Vagina (tissue), 2 donors: Measurements from ENCODE around the gene MYO3B. TPM values are rescaled to one million over a fixed set of nuclear protein-coding genes. Genes with fewer than 3 reads are reported as not detected.
A peak's percentile ranks its signal among the peaks of the same experiment; 100 is the strongest.
"Not testable (repeated sequence)": the region's sequence is repeated elsewhere in the genome, so short reads cannot be mapped to it uniquely, and the experiment has no call there.

Experiments
- DNase-seq, 2 donors: peaks; one replicate each; pipeline ENCODE4 v3.0.0-alpha.2; 2017; ENCODE audit errors: extremely low spot score in 2 of 2
- H3K27ac ChIP-seq: fragments of 200-600 bp; sonication (generic); one replicate; pipeline ENCODE4 v1.5.1; 2019
- H3K27me3 ChIP-seq: fragments of 200-600 bp; sonication (generic); one replicate; pipeline ENCODE4 v1.5.1; 2019
- H3K36me3 ChIP-seq, 2 donors: fragments of 200-600 bp; sonication (generic); one replicate each; pipeline ENCODE4 v1.5.1; 2017 to 2019
- H3K4me1 ChIP-seq: fragments of 200-600 bp; sonication (generic); one replicate; pipeline ENCODE4 v1.5.1; 2019
- H3K4me3 ChIP-seq, 2 donors: fragments of 200-600 bp; sonication (generic); 1 replicate in 1 of 2; 2 replicates in 1 of 2; pipeline ENCODE4 v1.5.1; 2016 to 2019
- H3K9me3 ChIP-seq: fragments of 200-600 bp; sonication (generic); one replicate; pipeline ENCODE4 v1.5.1; 2019
- POLR2A ChIP-seq, 2 donors: fragments of 450-650 bp; IDR thresholded peaks; one replicate each; pipeline ENCODE4 v1.6.1; 2017; ENCODE audit warnings: antibody characterized with exemption in 2 of 2, mild to moderate bottlenecking in 2 of 2, moderate library complexity in 2 of 2
- POLR2AphosphoS5 ChIP-seq, 2 donors: sonication (generic); formaldehyde crosslinking; IDR thresholded peaks; one replicate each; pipeline ENCODE4 v1.9.0; 2017; ENCODE audit warnings: antibody characterized with exemption in 2 of 2, mild to moderate bottlenecking in 2 of 2, low read depth in 1 of 2; ENCODE audit not compliant: insufficient read depth in 1 of 2
- intact Hi-C: fragments of 100-400 bp; cut with DNase I; formaldehyde crosslinking; loops from one replicate; pipeline ENCODE4 v1.15.1; 2023
- total RNA-seq: library from RNA; depleted of rRNA; stranded (reverse); fragments of >200 nt; gene quantifications from one replicate; pipeline ENCODE4 v1.2.3, GENCODE V29; 2016
- TF ChIP-seq, protein P1 (sequence below), 3 experiments: fragments of 450-650 bp in 2 of 3; fragments of 200-600 bp in 1 of 3; sonication (generic) in 1 of 3; IDR thresholded peaks; one replicate each; pipeline ENCODE4 v1.5.1; 2017 to 2019; ENCODE audit warnings: antibody characterized with exemption in 3 of 3, mild to moderate bottlenecking in 2 of 3, moderate library complexity in 2 of 3

MYO3B gene
- total RNA-seq, 1 donor from 2014 or later: 0.49 TPM

DNA sequence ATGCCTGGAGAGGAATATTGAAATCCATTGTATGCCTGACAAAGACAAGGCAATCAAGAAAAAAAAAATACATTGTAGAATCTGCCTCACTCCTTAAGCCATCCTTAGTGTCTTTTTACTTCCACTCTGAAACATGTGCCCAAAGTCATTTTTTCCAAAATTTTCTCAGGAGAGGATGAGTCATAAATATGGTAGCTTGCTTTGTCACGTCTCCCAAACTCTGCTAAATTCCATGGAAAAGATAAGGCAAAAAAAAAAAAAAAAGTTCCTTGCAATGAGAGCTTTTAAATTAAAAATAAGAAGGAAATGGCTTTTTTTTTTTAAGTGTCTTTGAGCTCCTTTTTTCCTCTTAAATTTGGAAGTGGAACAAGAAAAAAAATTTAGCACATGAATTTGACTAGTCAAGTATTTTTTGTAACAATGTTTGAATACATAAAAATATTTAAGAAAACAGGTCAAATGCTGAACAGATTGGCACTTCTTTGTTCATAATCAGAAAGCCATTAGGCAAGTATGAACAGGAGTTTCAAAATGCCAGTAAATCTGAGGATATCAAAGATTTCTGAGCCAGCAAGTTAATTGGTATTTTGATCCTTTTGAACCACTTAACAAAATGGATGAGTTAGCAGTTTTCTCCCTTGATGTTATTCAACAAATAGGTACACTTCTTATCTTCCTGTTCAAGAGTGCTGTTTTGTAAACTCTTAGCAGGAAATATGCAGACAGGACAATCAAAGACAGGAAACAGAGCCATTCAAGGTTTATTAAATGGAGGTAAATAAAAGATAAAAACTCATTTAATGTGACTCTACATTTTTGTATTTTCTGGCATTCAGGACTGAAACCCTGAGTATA lies 289.8 kb downstream of the MYO3B start:
- Histone ChIP-seq H3K27ac (no peak overlapping the region), H3K36me3 (no peaks in the 10 kb centered on the region), H3K4me3 (no peak overlapping the region), H3K4me1 (peaks cover 6% of the 10 kb centered on the region), H3K9me3 (no peaks in the 10 kb centered on the region), H3K27me3 (no peaks in the 10 kb centered on the region)
- TF ChIP-seq, protein P1, sequence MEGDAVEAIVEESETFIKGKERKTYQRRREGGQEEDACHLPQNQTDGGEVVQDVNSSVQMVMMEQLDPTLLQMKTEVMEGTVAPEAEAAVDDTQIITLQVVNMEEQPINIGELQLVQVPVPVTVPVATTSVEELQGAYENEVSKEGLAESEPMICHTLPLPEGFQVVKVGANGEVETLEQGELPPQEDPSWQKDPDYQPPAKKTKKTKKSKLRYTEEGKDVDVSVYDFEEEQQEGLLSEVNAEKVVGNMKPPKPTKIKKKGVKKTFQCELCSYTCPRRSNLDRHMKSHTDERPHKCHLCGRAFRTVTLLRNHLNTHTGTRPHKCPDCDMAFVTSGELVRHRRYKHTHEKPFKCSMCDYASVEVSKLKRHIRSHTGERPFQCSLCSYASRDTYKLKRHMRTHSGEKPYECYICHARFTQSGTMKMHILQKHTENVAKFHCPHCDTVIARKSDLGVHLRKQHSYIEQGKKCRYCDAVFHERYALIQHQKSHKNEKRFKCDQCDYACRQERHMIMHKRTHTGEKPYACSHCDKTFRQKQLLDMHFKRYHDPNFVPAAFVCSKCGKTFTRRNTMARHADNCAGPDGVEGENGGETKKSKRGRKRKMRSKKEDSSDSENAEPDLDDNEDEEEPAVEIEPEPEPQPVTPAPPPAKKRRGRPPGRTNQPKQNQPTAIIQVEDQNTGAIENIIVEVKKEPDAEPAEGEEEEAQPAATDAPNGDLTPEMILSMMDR (IDR thresholded peaks at IDR 0.05): no peak
- TF ChIP-seq POLR2AphosphoS5 (IDR thresholded peaks at IDR 0.05; ENCODE audit: insufficient read depth in 1 of 2, low read depth in 1 of 2): no peak
- TF ChIP-seq POLR2A (IDR thresholded peaks at IDR 0.05): no peak
- DNase-seq: no peak
- intact Hi-C loops: no loop called here

DNA sequence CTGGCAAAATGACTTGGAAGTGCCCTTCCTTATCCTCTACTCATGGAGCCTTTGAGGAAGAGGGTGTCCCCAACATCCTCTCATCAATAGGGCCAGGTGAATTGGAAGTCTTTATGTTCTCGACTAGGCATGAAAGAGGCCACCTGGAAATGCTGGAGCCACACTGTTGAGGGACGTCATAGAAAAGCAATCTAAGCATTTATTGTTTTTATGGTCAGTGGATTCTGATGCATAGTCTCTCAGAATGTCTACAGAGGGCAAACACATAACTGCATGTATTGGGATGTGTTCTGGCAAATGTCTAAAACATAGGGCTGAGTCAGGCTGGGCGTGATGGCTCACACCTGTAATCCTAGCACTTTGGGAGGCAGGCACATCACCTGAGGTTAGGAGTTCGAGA lies 290.6 kb downstream of the MYO3B start:
- Histone ChIP-seq H3K36me3 (no peaks in the 10 kb centered on the region), H3K27ac (no peak overlapping the region), H3K4me3 (no peak overlapping the region), H3K4me1 (peaks cover 6% of the 10 kb centered on the region), H3K9me3 (no peaks in the 10 kb centered on the region), H3K27me3 (no peaks in the 10 kb centered on the region)
- DNase-seq: peak in 1 of 2 donors; percentile 34
- intact Hi-C loops: no loop called here
- TF ChIP-seq POLR2A (IDR thresholded peaks at IDR 0.05) (no peak), POLR2AphosphoS5 (IDR thresholded peaks at IDR 0.05; ENCODE audit: insufficient read depth in 1 of 2, low read depth in 1 of 2) (no peak)
- TF ChIP-seq, protein P1 (IDR thresholded peaks at IDR 0.05): no peak

DNA sequence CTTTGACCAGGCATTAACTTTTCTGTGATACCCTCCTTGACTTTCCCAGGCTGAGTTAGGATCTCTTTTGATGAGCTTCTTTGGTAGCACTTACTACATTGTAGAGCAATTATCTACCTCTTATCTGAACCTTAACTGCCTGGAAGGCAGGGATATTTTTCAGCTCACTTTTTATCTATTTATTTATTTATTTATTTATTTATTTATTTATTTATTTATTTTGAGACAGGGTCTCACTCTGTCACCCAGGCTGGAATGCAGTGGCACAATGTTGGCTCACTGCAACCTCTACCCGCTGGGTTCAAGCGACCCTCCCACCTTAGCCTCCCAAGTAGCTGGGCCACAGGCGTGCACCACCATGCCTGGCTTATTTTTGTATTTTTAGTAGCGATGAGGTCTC lies 294.6 kb downstream of the MYO3B start:
- H3K4me3 ChIP-seq, H3K4me1 ChIP-seq, H3K9me3 ChIP-seq, DNase-seq, intact Hi-C loops, H3K27me3 ChIP-seq, H3K27ac ChIP-seq, H3K36me3 ChIP-seq: not testable (repeated sequence)

DNA sequence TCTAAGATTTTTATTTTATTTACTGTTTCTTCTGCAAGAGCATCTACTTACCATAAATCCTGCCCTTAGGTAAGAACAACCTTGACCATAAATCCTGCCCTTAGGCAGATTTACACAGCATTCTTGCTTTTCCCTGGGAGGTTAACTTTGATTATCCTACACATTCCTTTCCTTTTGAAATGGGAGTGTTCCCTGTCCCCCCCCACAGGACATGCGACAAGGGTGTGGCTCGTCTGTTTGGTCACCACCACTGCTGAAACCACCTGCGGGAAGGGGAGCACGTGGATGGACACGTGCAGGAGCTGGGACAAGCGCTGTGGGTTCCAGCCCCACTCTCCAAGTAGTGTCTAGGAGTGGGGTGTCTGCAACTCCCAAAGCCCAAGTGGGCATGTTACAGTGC lies 297.9 kb downstream of the MYO3B start:
- no peak for DNase-seq
- Histone ChIP-seq H3K27me3 (no peaks in the 10 kb centered on the region), H3K4me3 (no peak overlapping the region), H3K36me3 (no peaks in the 10 kb centered on the region), H3K27ac (no peak overlapping the region), H3K4me1 (no peaks in the 10 kb centered on the region), H3K9me3 (no peaks in the 10 kb centered on the region)
- no peak for TF ChIP-seq POLR2AphosphoS5 (IDR thresholded peaks at IDR 0.05; ENCODE audit: insufficient read depth in 1 of 2, low read depth in 1 of 2)
- TF ChIP-seq POLR2A (IDR thresholded peaks at IDR 0.05): no peak
- TF ChIP-seq, protein P1 (IDR thresholded peaks at IDR 0.05): no peak
- intact Hi-C loops: no loop called here

DNA sequence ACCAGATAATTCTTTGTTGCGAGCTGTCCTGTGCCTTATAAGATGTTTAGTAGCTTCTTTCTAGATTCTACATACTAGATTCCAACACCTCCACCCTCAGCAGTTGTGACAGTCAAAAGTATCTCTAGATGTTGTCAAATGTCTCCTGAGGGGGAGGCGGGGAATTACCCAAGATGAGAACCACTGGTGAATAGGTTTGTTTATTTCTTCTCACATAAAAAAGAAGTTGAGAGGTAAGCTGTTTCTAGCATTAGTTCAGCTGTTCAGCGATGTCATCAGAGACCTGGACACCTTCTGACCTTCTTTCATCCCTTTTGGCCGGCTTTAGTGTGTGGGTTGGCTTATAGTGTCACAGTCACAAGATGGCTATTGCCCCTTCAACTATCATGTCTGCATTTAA lies 299.7 kb downstream of the MYO3B start:
- no peak overlapping the region for H3K4me3 ChIP-seq
- intact Hi-C loops: no loop called here
- H3K9me3 ChIP-seq: no peaks in the 10 kb centered on the region
- no peak for DNase-seq
- no peaks in the 10 kb centered on the region for H3K4me1 ChIP-seq
- TF ChIP-seq POLR2AphosphoS5 (IDR thresholded peaks at IDR 0.05; ENCODE audit: insufficient read depth in 1 of 2, low read depth in 1 of 2) (no peak), POLR2A (IDR thresholded peaks at IDR 0.05) (no peak)
- TF ChIP-seq, protein P1 (IDR thresholded peaks at IDR 0.05): no peak
- no peak overlapping the region for H3K27ac ChIP-seq
- H3K36me3 ChIP-seq: no peaks in the 10 kb centered on the region
- no peaks in the 10 kb centered on the region for H3K27me3 ChIP-seq
